CD8-positive, alpha-beta memory T cell (primary cell): ENCODE measurements around the gene ITSN1. TPM values are rescaled to one million over a fixed set of nuclear protein-coding genes. Genes with fewer than 3 reads are reported as not detected.

Source experiments
- CTCF ChIA-PET: fragments of 350-600 bp; sonication (Branson Sonifier 250); formaldehyde crosslinking; loops from one replicate; lab custom pipeline; 2021; ENCODE audit warnings: antibody characterized with exemption; lab: Charles Lee
- POLR2A ChIA-PET: fragments of 350-600 bp; sonication (Branson Sonifier 250); formaldehyde crosslinking; loops from one replicate; lab custom pipeline; 2021; ENCODE audit warnings: antibody characterized with exemption; lab: Charles Lee
- DNase-seq, 5 donors: peaks; one replicate each; pipeline versions ENCODE4 v3.0.0 to v3.0.0-alpha.2; 2020 to 2022; ENCODE audit warnings: mixed read lengths in 1 of 5
- H3K27ac ChIP-seq: one replicate; pipeline ENCODE4 v1.7.0; 2013; ENCODE audit warnings: low read depth, mild to moderate bottlenecking, low read length, moderate library complexity
- H3K27me3 ChIP-seq: 2 replicates; pipeline ENCODE4 v1.7.0; 2013; ENCODE audit warnings: low read length, mild to moderate bottlenecking; ENCODE audit not compliant: insufficient read depth, poor library complexity, severe bottlenecking
- H3K36me3 ChIP-seq: 2 replicates; pipeline ENCODE4 v1.7.0; 2013; ENCODE audit warnings: mild to moderate bottlenecking, low read length, moderate library complexity; ENCODE audit not compliant: insufficient read depth
- H3K4me1 ChIP-seq: 2 replicates; pipeline ENCODE4 v1.7.0; 2013; ENCODE audit warnings: mild to moderate bottlenecking, low read length, moderate library complexity; ENCODE audit not compliant: insufficient read depth
- H3K4me3 ChIP-seq: 2 replicates; pipeline ENCODE4 v1.7.0; 2013; ENCODE audit warnings: mild to moderate bottlenecking, low read length
- H3K9me3 ChIP-seq: 2 replicates; pipeline ENCODE4 v1.7.0; 2013; ENCODE audit warnings: mild to moderate bottlenecking, low read length
- H3K27ac Mint-ChIP-seq, 8 donors: one replicate each; pipeline ENCODE4 v1.8.0; 2020 to 2021; ENCODE audit warnings: mixed read lengths in 8 of 8, mild to moderate bottlenecking in 6 of 8, inconsistent platforms in 3 of 8, moderate library complexity in 3 of 8
- H3K27me3 Mint-ChIP-seq, 2 donors: one replicate each; pipeline ENCODE4 v1.8.0; 2020 to 2021; ENCODE audit warnings: mixed read lengths in 2 of 2, mild to moderate bottlenecking in 1 of 2, moderate library complexity in 1 of 2
- H3K36me3 Mint-ChIP-seq, 3 donors: one replicate each; pipeline ENCODE4 v1.8.0; 2020 to 2021; ENCODE audit warnings: mixed read lengths in 3 of 3, inconsistent platforms in 1 of 3, mild to moderate bottlenecking in 1 of 3
- H3K4me1 Mint-ChIP-seq, 3 donors: one replicate each; pipeline ENCODE4 v1.8.0; 2020 to 2021; ENCODE audit warnings: mixed read lengths in 3 of 3, inconsistent platforms in 1 of 3, mild to moderate bottlenecking in 1 of 3
- H3K4me3 Mint-ChIP-seq, 7 donors: one replicate each; pipeline ENCODE4 v1.8.0; 2020 to 2021; ENCODE audit warnings: mixed read lengths in 7 of 7, mild to moderate bottlenecking in 6 of 7, moderate library complexity in 4 of 7, inconsistent platforms in 2 of 7
- H3K9me3 Mint-ChIP-seq, 5 donors: one replicate each; pipeline ENCODE4 v1.8.0; 2020 to 2022; ENCODE audit warnings: mixed read lengths in 5 of 5, mild to moderate bottlenecking in 3 of 5, moderate library complexity in 2 of 5, inconsistent platforms in 1 of 5
- polyA plus RNA-seq: library from polyadenylated mRNA; unstranded; fragments of 300-500 nt; fragmentation: Illumina TruSeq; gene quantifications from one replicate; pipeline ENCODE4 v1.2.3, GENCODE V29; 2021
- total RNA-seq, 2 experiments: library from RNA; stranded (reverse); gene quantifications; one replicate each; pipeline ENCODE4 v1.2.3, GENCODE V29; 2021

The ITSN1 gene
- total and polyA plus RNA-seq, 3 experiments from 2014 or later: 2.7 to 5.5 (median 4.9) TPM

DNA sequence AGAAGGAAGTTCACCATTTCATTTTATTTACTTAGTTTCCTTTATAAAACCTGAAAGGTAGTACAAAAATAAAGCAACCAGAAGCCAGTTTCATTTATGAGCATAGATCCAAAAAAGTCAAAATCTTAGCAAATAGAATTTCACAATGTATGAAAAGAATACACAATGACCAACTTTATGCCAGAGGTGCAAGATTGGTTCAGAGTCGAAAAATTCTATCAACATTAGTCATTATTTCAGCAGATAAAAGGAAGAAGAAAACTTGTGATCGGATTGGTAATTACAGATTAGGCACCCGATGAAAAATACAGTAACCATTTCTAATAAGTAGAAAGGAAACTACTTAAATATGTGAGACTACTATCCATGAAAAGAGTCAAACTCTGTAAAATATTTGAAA is 89.1 kb downstream of the ITSN1 start:
- Histone ChIP-seq H3K4me1 (no peaks in the 10 kb centered on the region), H3K27ac (no peak overlapping the region), H3K4me3 (no peak overlapping the region), H3K36me3 (no peaks in the 10 kb centered on the region), H3K27me3 (no peaks in the 10 kb centered on the region), H3K9me3 (no peaks in the 10 kb centered on the region)
- H3K4me3 Mint-ChIP-seq: no peak overlapping the region
- H3K4me1 Mint-ChIP-seq: no peaks in the 10 kb centered on the region
- H3K9me3 Mint-ChIP-seq: no peaks in the 10 kb centered on the region
- H3K27ac Mint-ChIP-seq: no peak overlapping the region
- CTCF ChIA-PET: no interaction called here
- no peak for DNase-seq
- peaks cover 1 to 11% of the 10 kb centered on the region in 2 donors for H3K27me3 Mint-ChIP-seq
- POLR2A ChIA-PET: no interaction called here
- no peaks in the 10 kb centered on the region for H3K36me3 Mint-ChIP-seq

DNA sequence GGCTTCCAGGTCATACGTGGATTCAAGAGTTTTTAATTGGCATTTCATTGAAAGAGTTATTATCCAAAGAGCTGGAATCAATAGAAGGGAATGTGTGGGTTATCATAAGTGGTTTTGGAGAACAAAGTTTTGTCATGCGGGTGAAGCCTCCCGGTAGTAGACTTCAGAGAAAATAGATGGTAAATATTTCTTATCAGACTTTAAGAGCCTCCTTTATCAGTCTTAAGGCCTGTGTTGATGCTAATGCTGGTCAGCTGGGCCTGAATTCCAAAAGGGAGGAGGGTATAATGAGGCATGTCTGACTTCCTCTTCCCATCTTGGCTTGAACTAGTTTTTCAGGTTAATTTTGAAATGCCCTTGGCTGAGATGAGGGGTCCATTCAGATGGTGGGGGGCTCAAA is 89.7 kb downstream of the ITSN1 start:
- H3K27ac Mint-ChIP-seq: no peak overlapping the region
- Histone ChIP-seq H3K4me3 (no peak overlapping the region), H3K27me3 (no peaks in the 10 kb centered on the region), H3K36me3 (no peaks in the 10 kb centered on the region), H3K27ac (no peak overlapping the region), H3K4me1 (no peaks in the 10 kb centered on the region), H3K9me3 (no peaks in the 10 kb centered on the region)
- ChIA-PET POLR2A (no interaction called here), CTCF (no interaction called here)
- H3K4me1 Mint-ChIP-seq: no peaks in the 10 kb centered on the region
- H3K36me3 Mint-ChIP-seq: no peaks in the 10 kb centered on the region
- DNase-seq: no peak
- no peak overlapping the region for H3K4me3 Mint-ChIP-seq
- no peaks in the 10 kb centered on the region for H3K9me3 Mint-ChIP-seq
- H3K27me3 Mint-ChIP-seq: peaks cover 1 to 11% of the 10 kb centered on the region in 2 donors

DNA sequence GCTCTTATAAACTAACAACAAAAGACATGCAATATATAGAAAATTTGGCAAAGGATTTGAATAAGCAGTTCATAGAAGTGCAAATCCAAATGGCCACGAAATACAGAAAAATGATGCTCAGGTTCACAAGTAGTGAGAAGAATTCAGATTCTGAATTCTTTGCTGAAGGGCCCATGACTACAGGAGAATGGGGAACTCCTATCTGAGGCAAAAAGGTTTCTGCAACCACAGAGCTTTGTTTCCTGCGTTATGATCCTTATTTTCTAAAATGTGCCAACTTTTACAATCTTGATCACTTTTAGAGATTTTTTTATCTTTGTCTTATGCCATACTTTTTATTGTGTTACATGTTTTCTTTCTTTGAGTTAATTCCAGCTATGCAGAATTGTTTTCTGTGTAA is 91.3 kb downstream of the ITSN1 start:
- Histone ChIP-seq H3K27ac (no peak overlapping the region), H3K9me3 (no peaks in the 10 kb centered on the region), H3K36me3 (no peaks in the 10 kb centered on the region), H3K4me1 (no peaks in the 10 kb centered on the region), H3K27me3 (no peaks in the 10 kb centered on the region), H3K4me3 (no peak overlapping the region)
- Mint-ChIP-seq H3K4me1 (no peaks in the 10 kb centered on the region), H3K27me3 (peaks cover 0 to 6% of the 10 kb centered on the region in 2 donors), H3K27ac (no peak overlapping the region), H3K36me3 (no peaks in the 10 kb centered on the region), H3K9me3 (no peaks in the 10 kb centered on the region), H3K4me3 (no peak overlapping the region)
- DNase-seq: no peak
- ChIA-PET CTCF (no interaction called here), POLR2A (no interaction called here)

DNA sequence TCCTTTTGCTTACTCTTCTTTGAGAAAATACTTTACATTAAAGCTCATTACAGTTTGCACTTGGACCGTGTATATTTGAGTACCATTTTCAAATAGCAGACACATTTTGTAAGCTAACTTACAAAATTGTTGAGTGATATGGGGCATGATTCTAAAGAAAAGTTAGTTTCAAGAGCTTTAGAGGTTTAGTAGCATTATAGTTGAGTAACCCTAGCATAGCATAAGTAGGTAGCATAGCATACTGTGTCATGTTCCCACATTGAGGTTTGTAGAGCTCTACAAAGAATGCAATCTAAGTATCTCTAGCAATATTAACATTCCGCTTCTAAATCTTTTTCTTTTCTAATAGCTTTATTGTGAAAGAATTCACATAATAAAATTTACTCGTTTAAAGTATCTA is 92.0 kb downstream of the ITSN1 start:
- H3K4me3 ChIP-seq: no peak overlapping the region
- Mint-ChIP-seq H3K27ac (no peak overlapping the region), H3K4me1 (no peaks in the 10 kb centered on the region), H3K27me3 (peaks cover 0 to 4% of the 10 kb centered on the region in 2 donors), H3K36me3 (no peaks in the 10 kb centered on the region), H3K4me3 (no peak overlapping the region), H3K9me3 (no peaks in the 10 kb centered on the region)
- no peaks in the 10 kb centered on the region for H3K4me1 ChIP-seq
- H3K36me3 ChIP-seq: no peaks in the 10 kb centered on the region
- no peaks in the 10 kb centered on the region for H3K27me3 ChIP-seq
- DNase-seq: no peak
- ChIA-PET POLR2A (no interaction called here), CTCF (no interaction called here)
- no peak overlapping the region for H3K27ac ChIP-seq
- no peaks in the 10 kb centered on the region for H3K9me3 ChIP-seq

DNA sequence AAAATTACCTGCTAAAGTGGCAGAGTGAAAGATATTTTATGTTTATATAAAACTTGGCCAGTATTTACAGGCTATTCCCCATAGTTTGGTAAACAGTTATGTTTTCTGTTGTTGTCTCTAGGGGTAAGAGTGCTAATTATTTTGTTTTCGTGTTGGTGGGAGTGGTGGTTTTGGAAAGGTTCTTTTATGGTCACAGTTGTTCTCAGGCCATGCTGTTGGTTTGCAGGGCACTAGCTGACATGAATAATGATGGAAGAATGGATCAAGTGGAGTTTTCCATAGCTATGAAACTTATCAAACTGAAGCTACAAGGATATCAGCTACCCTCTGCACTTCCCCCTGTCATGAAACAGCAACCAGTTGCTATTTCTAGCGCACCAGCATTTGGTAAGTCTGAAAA is 92.5 kb downstream of the ITSN1 start:
- no peaks in the 10 kb centered on the region for H3K4me1 Mint-ChIP-seq
- H3K36me3 ChIP-seq: no peaks in the 10 kb centered on the region
- no peak overlapping the region for H3K4me3 Mint-ChIP-seq
- H3K36me3 Mint-ChIP-seq: no peaks in the 10 kb centered on the region
- no peaks in the 10 kb centered on the region for H3K27me3 ChIP-seq
- no peaks in the 10 kb centered on the region for H3K27me3 Mint-ChIP-seq
- no peak overlapping the region for H3K4me3 ChIP-seq
- POLR2A ChIA-PET: no interaction called here
- H3K9me3 ChIP-seq: no peaks in the 10 kb centered on the region
- no peak overlapping the region for H3K27ac Mint-ChIP-seq
- no peaks in the 10 kb centered on the region for H3K4me1 ChIP-seq
- H3K9me3 Mint-ChIP-seq: no peaks in the 10 kb centered on the region
- DNase-seq: no peak
- no peak overlapping the region for H3K27ac ChIP-seq
- CTCF ChIA-PET: no interaction called here

DNA sequence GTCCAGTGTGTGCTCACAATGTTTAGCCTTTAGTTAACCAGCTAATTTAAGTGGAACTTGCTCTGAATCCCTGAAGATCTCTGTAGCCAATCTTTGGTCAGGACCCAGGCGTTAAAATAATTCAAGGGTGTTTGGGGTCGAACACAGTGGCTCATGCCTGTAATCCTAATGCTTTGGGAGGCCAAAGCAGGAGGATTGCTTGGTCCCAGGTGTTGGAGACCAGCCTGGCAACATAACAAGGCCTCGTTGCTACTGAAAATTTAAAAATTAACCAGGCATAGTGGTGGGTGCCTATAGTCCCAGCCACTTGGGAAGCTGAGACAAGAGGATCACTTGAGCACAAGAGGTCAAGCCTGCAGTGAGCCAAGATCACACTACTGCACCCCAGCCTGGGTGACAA is 94.3 kb downstream of the ITSN1 start:
- no peak for DNase-seq
- Mint-ChIP-seq H3K27ac (no peak overlapping the region), H3K9me3 (no peaks in the 10 kb centered on the region), H3K4me1 (no peaks in the 10 kb centered on the region), H3K4me3 (no peak overlapping the region), H3K36me3 (no peaks in the 10 kb centered on the region), H3K27me3 (no peaks in the 10 kb centered on the region)
- Histone ChIP-seq H3K4me1 (no peaks in the 10 kb centered on the region), H3K36me3 (no peaks in the 10 kb centered on the region), H3K27ac (no peak overlapping the region), H3K9me3 (no peaks in the 10 kb centered on the region), H3K27me3 (no peaks in the 10 kb centered on the region), H3K4me3 (no peak overlapping the region)
- ChIA-PET CTCF (no interaction called here), POLR2A (no interaction called here)

DNA sequence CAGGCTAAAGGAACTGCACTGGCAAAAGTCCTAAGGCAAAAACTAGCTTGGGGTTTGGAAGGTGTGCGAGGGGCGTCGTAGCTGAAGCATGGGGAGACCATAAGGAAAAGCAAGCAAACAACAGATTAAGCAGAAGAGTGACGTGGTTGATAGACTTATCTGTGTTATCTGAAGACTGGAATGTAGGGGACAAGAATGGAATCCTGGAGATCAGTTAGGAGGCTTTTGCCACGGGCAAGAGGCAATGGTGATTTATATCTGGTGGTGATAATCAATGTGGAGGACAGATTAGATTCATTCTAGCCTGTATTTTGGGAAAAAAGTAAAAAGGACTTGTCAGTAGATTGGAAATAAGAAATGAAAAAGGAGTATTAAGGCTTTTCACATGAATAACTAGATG is 97.4 kb downstream of the ITSN1 start:
- no peaks in the 10 kb centered on the region for H3K36me3 ChIP-seq
- H3K27ac ChIP-seq: no peak overlapping the region
- H3K27me3 Mint-ChIP-seq: peaks cover 0 to 16% of the 10 kb centered on the region in 2 donors
- H3K36me3 Mint-ChIP-seq: peaks cover 0 to 6% (median 1%) of the 10 kb centered on the region in 3 donors
- no peak overlapping the region for H3K27ac Mint-ChIP-seq
- no peak overlapping the region for H3K4me3 ChIP-seq
- no peak overlapping the region for H3K4me3 Mint-ChIP-seq
- no peaks in the 10 kb centered on the region for H3K4me1 Mint-ChIP-seq
- no peaks in the 10 kb centered on the region for H3K9me3 ChIP-seq
- DNase-seq: no peak
- ChIA-PET CTCF (no interaction called here), POLR2A (no interaction called here)
- H3K27me3 ChIP-seq: no peaks in the 10 kb centered on the region
- no peaks in the 10 kb centered on the region for H3K9me3 Mint-ChIP-seq
- no peaks in the 10 kb centered on the region for H3K4me1 ChIP-seq

DNA sequence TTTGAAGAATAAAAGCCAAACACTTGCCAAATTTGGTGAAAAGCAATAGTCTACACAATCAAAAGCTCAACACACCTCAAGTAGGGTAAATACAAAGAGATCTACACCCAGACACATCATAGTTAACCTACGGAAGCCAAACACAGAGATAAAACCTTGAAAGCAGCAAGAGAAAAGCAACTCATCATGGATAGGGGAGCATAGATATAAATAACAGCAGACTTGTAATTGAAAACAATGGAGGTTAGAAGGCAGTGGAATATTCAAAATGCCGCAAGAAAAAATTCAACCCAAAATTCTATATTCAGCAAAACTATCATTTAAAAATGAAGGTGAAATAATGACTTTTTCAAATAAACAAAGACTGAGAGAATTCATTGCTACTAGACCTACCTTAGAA is 105.1 kb downstream of the ITSN1 start:
- CTCF ChIA-PET: no interaction called here

DNA sequence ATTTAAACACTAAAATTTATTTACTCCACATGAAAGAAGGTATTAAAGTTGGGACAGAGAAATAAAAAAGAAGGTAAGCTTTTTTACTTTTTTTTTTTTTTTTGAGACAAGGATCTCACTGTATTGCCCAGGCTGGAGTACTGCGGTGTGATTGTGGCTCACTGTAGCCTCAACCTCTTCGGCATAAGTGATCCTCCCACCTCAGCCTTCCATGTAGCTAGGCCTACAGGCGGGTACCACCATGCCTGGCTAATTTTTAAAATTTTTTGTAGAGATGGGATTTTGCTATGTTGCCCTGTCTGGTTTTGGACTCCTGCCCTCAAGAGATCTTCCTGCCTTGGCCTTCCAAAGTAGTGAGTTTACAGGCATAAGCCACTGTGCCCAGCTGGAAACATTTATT is 106.6 kb downstream of the ITSN1 start:
- Histone ChIP-seq H3K36me3 (no peaks in the 10 kb centered on the region), H3K4me1 (no peaks in the 10 kb centered on the region), H3K27me3 (no peaks in the 10 kb centered on the region), H3K27ac (no peak overlapping the region), H3K9me3 (no peaks in the 10 kb centered on the region), H3K4me3 (no peak overlapping the region)
- Mint-ChIP-seq H3K9me3 (peaks cover 5 to 25% (median 16%) of the 10 kb centered on the region in 5 donors), H3K4me1 (no peaks in the 10 kb centered on the region), H3K27me3 (peaks cover 2 to 8% of the 10 kb centered on the region in 2 donors), H3K27ac (no peak overlapping the region), H3K36me3 (peaks cover 0 to 8% (median 0%) of the 10 kb centered on the region in 3 donors), H3K4me3 (no peak overlapping the region)
- DNase-seq: no peak
- ChIA-PET POLR2A (no interaction called here), CTCF (no interaction called here)

More for the DNA sequence above, 105.1 kb downstream of the ITSN1 start:
- no peaks in the 10 kb centered on the region for H3K27me3 ChIP-seq
- no peak for DNase-seq
- Mint-ChIP-seq H3K4me1 (no peaks in the 10 kb centered on the region), H3K27ac (no peak overlapping the region), H3K4me3 (no peak overlapping the region), H3K27me3 (peaks cover 2 to 14% of the 10 kb centered on the region in 2 donors), H3K9me3 (peaks cover 5 to 25% (median 16%) of the 10 kb centered on the region in 5 donors), H3K36me3 (peaks cover 0 to 14% (median 1%) of the 10 kb centered on the region in 3 donors)
- POLR2A ChIA-PET: no interaction called here
- no peaks in the 10 kb centered on the region for H3K36me3 ChIP-seq
- no peak overlapping the region for H3K4me3 ChIP-seq
- no peaks in the 10 kb centered on the region for H3K4me1 ChIP-seq
- no peak overlapping the region for H3K27ac ChIP-seq
- H3K9me3 ChIP-seq: no peaks in the 10 kb centered on the region
